Fibroblast of lung (primary cell): ENCODE results near the gene XRCC3. TPM values are rescaled to one million over a fixed set of nuclear protein-coding genes. Genes with fewer than 3 reads are reported as not detected.

Experiments used
- DNase-seq, 2 donors: peaks; one replicate each; pipeline versions ENCODE4 v3.0.0 to v3.0.0-alpha.2; 2010; ENCODE audit warnings: low read depth in 2 of 2
- H2AFZ ChIP-seq: 2 replicates; pipeline ENCODE4 v1.5.1; 2012; ENCODE audit warnings: low read length, control low read depth, inconsistent platforms
- H3K27ac ChIP-seq: 2 replicates; pipeline ENCODE4 v1.5.1; 2011; ENCODE audit warnings: low read length, control low read depth; ENCODE audit not compliant: insufficient read depth
- H3K27me3 ChIP-seq: 2 replicates; pipeline ENCODE4 v1.5.1; 2011; ENCODE audit warnings: mild to moderate bottlenecking, low read length; ENCODE audit not compliant: control insufficient read depth, insufficient read depth
- H3K36me3 ChIP-seq: 2 replicates; pipeline ENCODE4 v1.5.1; 2011; ENCODE audit warnings: low read length; ENCODE audit not compliant: control insufficient read depth, insufficient read depth
- H3K4me1 ChIP-seq: 2 replicates; pipeline ENCODE4 v1.5.1; 2011; ENCODE audit warnings: low read length; ENCODE audit not compliant: control insufficient read depth, insufficient read depth; ENCODE audit errors: extremely low read depth
- H3K4me2 ChIP-seq: 2 replicates; pipeline ENCODE4 v1.5.1; 2011; ENCODE audit warnings: low read length, control low read depth; ENCODE audit not compliant: insufficient read depth; ENCODE audit errors: extremely low read depth
- H3K4me3 ChIP-seq, 4 experiments: fragments of 200-600 bp in 1 of 4; sonication (generic) in 1 of 4; replicated peaks in 1 of 4; 2 replicates each; pipeline ENCODE4 v1.5.1; 2011 to 2016; ENCODE audit warnings: low read length in 4 of 4, low read depth in 3 of 4, mild to moderate bottlenecking in 3 of 4, control low read depth in 2 of 4, inconsistent platforms in 1 of 4, mixed read lengths in 1 of 4; ENCODE audit not compliant: insufficient read depth in 1 of 4; ENCODE audit errors: control extremely low read depth in 1 of 4
- H3K79me2 ChIP-seq: 2 replicates; pipeline ENCODE4 v1.5.1; 2012; ENCODE audit warnings: mild to moderate bottlenecking, low read length, inconsistent platforms; ENCODE audit not compliant: control insufficient read depth, insufficient read depth
- H3K9ac ChIP-seq: 2 replicates; pipeline ENCODE4 v1.5.1; 2011; ENCODE audit warnings: mild to moderate bottlenecking, low read length, control low read depth; ENCODE audit not compliant: insufficient read depth
- H3K9me3 ChIP-seq: 2 replicates; pipeline ENCODE4 v1.5.1; 2012; ENCODE audit warnings: low read depth, low read length; ENCODE audit not compliant: control insufficient read depth, insufficient read depth
- H4K20me1 ChIP-seq: 2 replicates; pipeline ENCODE4 v1.5.1; 2011; ENCODE audit warnings: low read length; ENCODE audit not compliant: control insufficient read depth, insufficient read depth; ENCODE audit errors: extremely low read depth
- EZH2 ChIP-seq: IDR thresholded peaks from 2 replicates; pipeline ENCODE4 v1.5.1; 2012; ENCODE audit warnings: low read length, control low read depth, mild to moderate bottlenecking; ENCODE audit errors: missing control alignments
- polyA plus RNA-seq, 2 donors: library from polyadenylated mRNA; depleted of rRNA in 1 of 2; stranded (reverse) in 1 of 2; unstranded in 1 of 2; fragments of >200 nt; gene quantifications; 2 replicates each; pipeline ENCODE4 v1.2.1, GENCODE V29; 2011 to 2012; ENCODE audit warnings: missing spikeins in 1 of 2
- total RNA-seq: library from RNA; depleted of rRNA; stranded (reverse); fragments of >200 nt; gene quantifications from 2 replicates; pipeline ENCODE4 v1.2.1, GENCODE V29; 2014
- TF ChIP-seq, protein P1 (sequence below), 2 donors: IDR thresholded peaks in 1 of 2; conservative IDR thresholded peaks in 1 of 2; 1 replicate in 1 of 2; 2 replicates in 1 of 2; pipeline ENCODE4 v1.5.1; 2011 to 2012; ENCODE audit warnings: low read length in 2 of 2, control low read depth in 1 of 2, inconsistent platforms in 1 of 2, low read depth in 1 of 2, mild to moderate bottlenecking in 1 of 2

XRCC3 gene
- total and polyA plus RNA-seq, 2 donors (not counting 1 experiment from before 2014, with no cell fraction given): 4.9 to 9.2 TPM

DNA sequence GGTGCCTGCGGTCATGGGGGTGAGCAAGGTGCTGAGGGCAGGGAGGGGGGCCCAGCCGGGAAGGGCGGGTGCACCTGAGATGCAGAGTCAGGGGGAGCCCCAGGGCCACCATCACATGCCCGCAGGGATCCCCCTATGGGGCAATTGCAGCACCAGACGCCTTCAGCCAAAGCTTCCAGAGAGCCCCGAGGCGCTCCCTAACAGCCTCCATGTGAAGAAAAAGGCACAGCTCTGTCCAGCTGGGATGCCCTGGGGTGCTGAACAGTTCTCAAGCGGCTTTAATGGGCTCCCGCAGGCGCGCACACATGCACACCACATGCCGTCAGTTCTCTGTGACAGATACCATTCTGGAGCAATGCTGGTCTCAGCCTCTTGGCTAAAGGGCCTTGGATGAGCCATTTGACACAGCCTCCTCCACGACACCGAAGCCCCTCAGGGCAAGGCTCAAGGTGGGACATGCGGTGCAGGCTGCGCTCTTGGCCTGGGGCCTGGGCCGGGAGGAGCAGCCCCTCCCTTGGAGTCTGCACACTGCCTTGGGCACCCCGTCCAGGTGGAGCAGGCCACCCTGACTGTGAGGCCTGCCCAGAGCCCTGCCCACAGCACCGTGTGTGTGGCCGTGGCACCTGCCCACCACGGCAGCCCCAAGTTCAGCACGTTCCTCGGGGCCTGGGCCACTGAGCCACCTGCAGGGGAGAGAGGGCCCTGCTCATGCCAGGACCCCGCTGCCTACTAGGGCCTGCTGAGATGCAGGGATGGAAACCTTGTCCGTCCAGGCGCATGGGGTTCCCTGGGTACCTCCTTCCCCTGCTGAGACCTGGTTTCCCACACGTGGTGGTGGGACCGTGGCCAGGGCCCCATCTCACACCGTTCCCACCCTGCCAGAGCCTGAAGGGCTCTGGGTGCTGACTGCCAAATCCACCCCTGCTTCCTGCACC, 7.7 kb downstream of the XRCC3 start:
- Histone ChIP-seq H3K79me2 (peaks cover 2% of the 10 kb centered on the region), H3K9me3 (no peaks in the 10 kb centered on the region), H3K4me2 (no peak overlapping the region), H3K4me3 (no peak overlapping the region), H4K20me1 (no peaks in the 10 kb centered on the region), H3K9ac (no peak overlapping the region), H3K4me1 (peaks cover 2% of the 10 kb centered on the region), H3K27ac (no peak overlapping the region), H2AFZ (no peak overlapping the region), H3K36me3 (peaks cover 37% of the 10 kb centered on the region), H3K27me3 (no peaks in the 10 kb centered on the region)
- TF ChIP-seq EZH2: no peak
- TF ChIP-seq, protein P1, sequence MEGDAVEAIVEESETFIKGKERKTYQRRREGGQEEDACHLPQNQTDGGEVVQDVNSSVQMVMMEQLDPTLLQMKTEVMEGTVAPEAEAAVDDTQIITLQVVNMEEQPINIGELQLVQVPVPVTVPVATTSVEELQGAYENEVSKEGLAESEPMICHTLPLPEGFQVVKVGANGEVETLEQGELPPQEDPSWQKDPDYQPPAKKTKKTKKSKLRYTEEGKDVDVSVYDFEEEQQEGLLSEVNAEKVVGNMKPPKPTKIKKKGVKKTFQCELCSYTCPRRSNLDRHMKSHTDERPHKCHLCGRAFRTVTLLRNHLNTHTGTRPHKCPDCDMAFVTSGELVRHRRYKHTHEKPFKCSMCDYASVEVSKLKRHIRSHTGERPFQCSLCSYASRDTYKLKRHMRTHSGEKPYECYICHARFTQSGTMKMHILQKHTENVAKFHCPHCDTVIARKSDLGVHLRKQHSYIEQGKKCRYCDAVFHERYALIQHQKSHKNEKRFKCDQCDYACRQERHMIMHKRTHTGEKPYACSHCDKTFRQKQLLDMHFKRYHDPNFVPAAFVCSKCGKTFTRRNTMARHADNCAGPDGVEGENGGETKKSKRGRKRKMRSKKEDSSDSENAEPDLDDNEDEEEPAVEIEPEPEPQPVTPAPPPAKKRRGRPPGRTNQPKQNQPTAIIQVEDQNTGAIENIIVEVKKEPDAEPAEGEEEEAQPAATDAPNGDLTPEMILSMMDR (conservative IDR thresholded peaks at IDR 0.05 in 1 of 2, IDR thresholded peaks at IDR 0.05 in 1 of 2; ENCODE audit: low read depth in 1 of 2, low read length in 2 of 2): no peak
- no peak for DNase-seq

DNA sequence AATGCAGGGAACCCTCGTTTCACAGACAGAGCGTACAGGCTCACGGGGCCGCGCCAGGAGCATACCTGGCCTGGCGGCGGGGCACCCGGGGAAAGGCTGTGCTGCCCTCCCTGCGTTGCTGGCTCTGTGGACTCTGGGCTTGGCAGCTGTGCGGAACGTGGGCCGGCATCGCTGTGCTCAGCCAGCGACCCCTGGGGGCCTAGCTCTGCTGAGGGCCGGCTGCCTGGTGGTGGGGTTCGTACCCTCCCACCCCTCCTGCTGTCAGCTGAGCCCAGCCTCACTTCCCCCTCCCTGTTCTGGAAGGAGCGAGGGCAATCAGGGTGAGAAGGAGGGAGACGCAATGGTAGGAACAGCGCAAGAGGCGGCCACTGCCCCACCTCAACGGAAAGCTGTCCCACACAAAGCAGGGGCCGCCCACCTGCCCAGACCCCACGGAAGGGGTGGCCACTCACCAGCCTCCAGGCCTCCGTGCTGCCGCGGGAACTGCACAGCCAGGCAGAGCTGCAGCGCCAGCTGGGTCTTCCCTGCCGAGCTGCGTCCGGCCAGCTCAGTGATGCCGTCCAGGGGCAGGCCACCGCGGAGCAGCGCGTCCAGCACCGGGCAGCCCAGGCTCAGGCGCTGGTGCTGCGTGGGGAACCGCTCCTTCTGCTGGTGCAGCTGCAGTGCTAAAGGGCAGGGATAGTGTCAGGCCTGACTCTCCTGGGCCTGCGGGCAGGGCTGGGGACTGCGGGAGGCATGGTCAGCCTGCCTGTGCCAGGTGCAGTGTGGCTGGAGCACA, 8.5 kb downstream of the XRCC3 start:
- TF ChIP-seq EZH2: no peak
- TF ChIP-seq, protein P1 (conservative IDR thresholded peaks at IDR 0.05 in 1 of 2, IDR thresholded peaks at IDR 0.05 in 1 of 2; ENCODE audit: low read depth in 1 of 2, low read length in 2 of 2): no peak
- Histone ChIP-seq H2AFZ (no peak overlapping the region), H3K79me2 (no peaks in the 10 kb centered on the region), H3K27me3 (no peaks in the 10 kb centered on the region), H3K9me3 (no peaks in the 10 kb centered on the region), H4K20me1 (no peaks in the 10 kb centered on the region), H3K36me3 (peaks cover 40% of the 10 kb centered on the region), H3K9ac (no peak overlapping the region), H3K27ac (no peak overlapping the region), H3K4me3 (no peak overlapping the region), H3K4me1 (peaks cover 2% of the 10 kb centered on the region), H3K4me2 (no peak overlapping the region)
- DNase-seq: no peak
